CD4-positive, CD25-positive, alpha-beta regulatory T cell (primary cell): ENCODE measurements around the gene CCS. TPM values are rescaled to one million over a fixed set of nuclear protein-coding genes. Genes with fewer than 3 reads are reported as not detected.
"Not testable (repeated sequence)": the region's sequence is repeated elsewhere in the genome, so short reads cannot be mapped to it uniquely, and the experiment has no call there.

Experiments used
- ATAC-seq, 2 donors: fragments of 150-1000 bp; cut with Tn5 transposase; one replicate each; pipeline ENCODE4 v1.10.0; 2021; ENCODE audit warnings: low read depth in 2 of 2, moderate number of reproducible peaks in 2 of 2, moderate library complexity in 1 of 2
- DNase-seq, 3 donors: peaks; one replicate each; pipeline versions ENCODE4 v3.0.0 to v3.0.0-alpha.2; 2012 to 2022; ENCODE audit warnings: mixed read lengths in 1 of 3
- H3K27ac ChIP-seq: one replicate; pipeline ENCODE4 v1.7.0; 2013; ENCODE audit warnings: mild to moderate bottlenecking, low read length; ENCODE audit not compliant: insufficient read depth, poor library complexity, severe bottlenecking
- H3K27me3 ChIP-seq: one replicate; pipeline ENCODE4 v1.7.0; 2013; ENCODE audit warnings: low read length; ENCODE audit not compliant: control insufficient read depth, insufficient read depth
- H3K36me3 ChIP-seq: one replicate; pipeline ENCODE4 v1.7.0; 2013; ENCODE audit warnings: mild to moderate bottlenecking, low read length, moderate library complexity; ENCODE audit not compliant: control insufficient read depth, insufficient read depth
- H3K4me1 ChIP-seq: 2 replicates; pipeline ENCODE4 v1.7.0; 2013; ENCODE audit warnings: mild to moderate bottlenecking, low read length; ENCODE audit not compliant: insufficient read depth, control insufficient read depth, poor library complexity, severe bottlenecking
- H3K4me3 ChIP-seq: one replicate; pipeline ENCODE4 v1.7.0; 2013; ENCODE audit warnings: low read depth, mild to moderate bottlenecking, low read length, moderate library complexity
- H3K9me3 ChIP-seq, 2 experiments: 1 replicate in 1 of 2; 2 replicates in 1 of 2; pipeline ENCODE4 v1.7.0; 2013; ENCODE audit warnings: low read length in 2 of 2, mild to moderate bottlenecking in 1 of 2, moderate library complexity in 1 of 2; ENCODE audit not compliant: control insufficient read depth in 2 of 2
- H3K27ac Mint-ChIP-seq, 3 donors: one replicate each; pipeline ENCODE4 v1.8.0; 2020 to 2022; ENCODE audit warnings: mild to moderate bottlenecking in 3 of 3, mixed read lengths in 3 of 3, moderate library complexity in 2 of 3
- H3K27me3 Mint-ChIP-seq: one replicate; pipeline ENCODE4 v1.8.0; 2022; ENCODE audit warnings: mild to moderate bottlenecking, mixed read lengths
- H3K36me3 Mint-ChIP-seq: one replicate; pipeline ENCODE4 v1.8.0; 2020; ENCODE audit warnings: mixed read lengths
- H3K4me1 Mint-ChIP-seq, 4 donors: one replicate each; pipeline ENCODE4 v1.8.0; 2020 to 2022; ENCODE audit warnings: mixed read lengths in 4 of 4, mild to moderate bottlenecking in 1 of 4
- H3K4me3 Mint-ChIP-seq, 4 donors: one replicate each; pipeline ENCODE4 v1.8.0; 2020 to 2022; ENCODE audit warnings: mild to moderate bottlenecking in 4 of 4, mixed read lengths in 4 of 4, moderate library complexity in 3 of 4
- H3K9me3 Mint-ChIP-seq, 7 donors: one replicate each; pipeline ENCODE4 v1.8.0; 2020 to 2022; ENCODE audit warnings: mixed read lengths in 7 of 7, mild to moderate bottlenecking in 3 of 7, moderate library complexity in 2 of 7
- polyA plus RNA-seq, 4 donors: library from polyadenylated mRNA; unstranded; fragments of 300-500 nt; fragmentation: Illumina TruSeq; gene quantifications; one replicate each; pipeline ENCODE4 v1.2.3, GENCODE V29; 2021
- total RNA-seq: library from RNA; stranded (reverse); gene quantifications from one replicate; pipeline ENCODE4 v1.2.3, GENCODE V29; 2022

Gene CCS
- total and polyA plus RNA-seq, 5 donors from 2014 or later: 31.0 to 37.8 (median 34.2) TPM

GRCh38 chr11:66586136-66586535 lies 6.8 kb upstream of the CCS start:
- no peaks in the 10 kb centered on the region for H3K36me3 Mint-ChIP-seq
- DNase-seq (no peak), ATAC-seq (no peak)
- no peaks in the 10 kb centered on the region for H3K27me3 ChIP-seq
- H3K4me3 Mint-ChIP-seq: no peak overlapping the region
- H3K9me3 Mint-ChIP-seq: peaks cover 0 to 8% (median 0%) of the 10 kb centered on the region in 7 donors
- no peak overlapping the region for H3K27ac ChIP-seq
- H3K27ac Mint-ChIP-seq: no peak overlapping the region
- no peaks in the 10 kb centered on the region for H3K4me1 Mint-ChIP-seq
- no peaks in the 10 kb centered on the region for H3K4me1 ChIP-seq
- H3K4me3 ChIP-seq: no peak overlapping the region
- H3K9me3 ChIP-seq: peaks cover 0 to 10% of the 10 kb centered on the region in 2 experiments
- peaks cover 4% of the 10 kb centered on the region for H3K27me3 Mint-ChIP-seq
- H3K36me3 ChIP-seq: no peaks in the 10 kb centered on the region

DNA sequence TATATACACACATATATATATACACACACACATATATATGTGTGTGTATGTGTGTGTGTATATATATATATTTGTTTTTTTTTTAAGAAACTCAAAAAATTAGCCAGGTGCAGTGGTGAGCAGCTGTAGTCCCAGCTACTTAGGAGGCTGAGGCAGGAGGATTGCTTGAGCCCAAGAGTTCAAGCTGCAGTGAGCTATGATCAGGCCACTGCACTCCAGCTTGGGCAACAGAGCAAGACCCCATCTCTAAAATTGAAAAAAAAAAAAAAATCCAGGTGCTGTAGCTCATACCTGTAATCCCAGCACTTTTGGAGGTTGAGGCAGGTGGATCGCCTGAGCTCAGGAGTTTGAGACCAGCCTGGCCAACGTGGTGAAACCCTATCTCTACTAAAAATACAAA lies 3.7 kb upstream of the CCS start:
- not testable (repeated sequence) for DNase-seq, H3K27me3 ChIP-seq, H3K9me3 Mint-ChIP-seq, ATAC-seq, H3K9me3 ChIP-seq, H3K36me3 ChIP-seq, H3K4me3 ChIP-seq, H3K27ac ChIP-seq, H3K36me3 Mint-ChIP-seq, H3K27me3 Mint-ChIP-seq, H3K27ac Mint-ChIP-seq, H3K4me3 Mint-ChIP-seq
- H3K4me1 Mint-ChIP-seq: peaks cover 0 to 21% (median 9%) of the 10 kb centered on the region in 4 donors
- peaks cover 11% of the 10 kb centered on the region for H3K4me1 ChIP-seq

DNA sequence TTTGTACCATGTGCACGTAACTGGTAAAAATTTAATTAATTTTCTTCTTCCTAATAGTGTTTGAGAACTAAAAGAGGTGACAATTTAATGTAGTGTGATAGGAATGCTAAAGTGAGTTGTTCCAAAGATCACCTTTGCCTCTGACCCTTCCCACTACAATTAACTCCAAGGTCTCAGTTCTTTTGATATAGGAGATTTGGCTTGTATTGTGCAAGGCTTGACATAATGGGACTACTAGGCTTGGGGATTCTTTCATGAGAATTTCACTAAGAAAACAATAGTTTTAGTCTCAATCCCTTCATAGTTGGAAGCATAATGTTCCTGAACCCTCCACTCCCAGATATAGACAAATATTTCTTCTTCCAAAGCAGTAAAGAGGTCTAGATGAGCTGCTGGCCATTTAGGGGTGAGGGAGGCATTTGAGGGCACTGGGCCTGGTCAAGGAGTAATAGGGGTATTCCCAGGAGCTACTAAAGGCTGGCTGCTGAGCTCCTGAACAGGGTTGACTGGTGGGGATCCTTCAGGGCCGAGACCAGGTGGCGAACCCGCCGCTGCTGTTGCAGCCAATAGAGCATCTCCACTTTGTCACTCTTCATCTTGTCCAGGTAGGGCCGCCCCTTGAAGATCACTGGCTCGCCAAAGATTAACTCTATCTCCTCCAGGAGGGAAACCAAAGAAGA lies 2.8 kb upstream of the CCS start:
- H3K36me3 Mint-ChIP-seq: peaks cover 1% of the 10 kb centered on the region

GRCh38 chr11:66591175-66591574 lies 1.8 kb upstream of the CCS start:
- H3K9me3 ChIP-seq: no peaks in the 10 kb centered on the region
- H3K27ac ChIP-seq: no peak overlapping the region
- peaks cover 4 to 40% (median 19%) of the 10 kb centered on the region in 4 donors for H3K4me1 Mint-ChIP-seq
- no peaks in the 10 kb centered on the region for H3K9me3 Mint-ChIP-seq
- peak overlapping the region in 1 of 4 donors; percentile 21 for H3K4me3 Mint-ChIP-seq
- H3K27me3 Mint-ChIP-seq: no peaks in the 10 kb centered on the region
- H3K4me1 ChIP-seq: peaks cover 21% of the 10 kb centered on the region
- peaks cover 5% of the 10 kb centered on the region for H3K36me3 Mint-ChIP-seq
- ATAC-seq: no peak
- DNase-seq: no peak
- no peak overlapping the region for H3K27ac Mint-ChIP-seq
- H3K4me3 ChIP-seq: no peak overlapping the region
- no peaks in the 10 kb centered on the region for H3K36me3 ChIP-seq
- no peaks in the 10 kb centered on the region for H3K27me3 ChIP-seq

More for the DNA sequence above, 2.8 kb upstream of the CCS start:
- Mint-ChIP-seq H3K27ac (peak overlapping the region in 1 of 3 donors; percentile 25), H3K9me3 (no peaks in the 10 kb centered on the region), H3K27me3 (no peaks in the 10 kb centered on the region), H3K4me1 (peaks cover 4 to 30% (median 14%) of the 10 kb centered on the region in 4 donors), H3K4me3 (peak overlapping the region in 1 of 4 donors; percentile 45)
- no peaks in the 10 kb centered on the region for H3K36me3 ChIP-seq
- no peak overlapping the region for H3K4me3 ChIP-seq
- peaks cover 18% of the 10 kb centered on the region for H3K4me1 ChIP-seq
- H3K9me3 ChIP-seq: no peaks in the 10 kb centered on the region
- no peak overlapping the region for H3K27ac ChIP-seq
- no peak for DNase-seq
- H3K27me3 ChIP-seq: no peaks in the 10 kb centered on the region
- no peak for ATAC-seq

GRCh38 chr11:66593303-66593635 lies 284 bp downstream of the CCS start:
- H3K4me1 Mint-ChIP-seq: peaks cover 9 to 46% (median 21%) of the 10 kb centered on the region in 4 donors
- peak overlapping the region; percentile 73 for H3K4me3 ChIP-seq
- peak in 1 of 2 donors; percentile 7 for ATAC-seq

DNA sequence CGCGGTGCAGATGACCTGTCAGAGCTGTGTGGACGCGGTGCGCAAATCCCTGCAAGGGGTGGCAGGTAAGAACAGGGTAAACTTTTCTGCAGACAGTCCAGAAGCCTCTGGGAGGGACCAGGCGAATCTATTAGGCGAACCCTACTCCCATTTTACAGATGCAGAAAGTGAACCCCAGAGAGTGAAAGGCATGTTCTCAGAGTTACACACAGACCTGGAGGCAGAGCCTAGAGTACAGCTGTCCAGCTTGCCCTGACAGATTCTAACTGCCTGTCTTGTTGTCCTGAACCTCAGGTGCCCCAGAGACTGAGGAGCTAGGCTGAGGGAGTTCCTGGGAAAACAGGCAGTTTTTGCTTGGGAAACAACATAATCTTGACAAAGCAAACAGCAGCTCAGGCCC lies 665 bp downstream of the CCS start:
- Histone ChIP-seq H3K27ac (peak overlapping the region; percentile 84), H3K9me3 (no peaks in the 10 kb centered on the region), H3K27me3 (no peaks in the 10 kb centered on the region), H3K36me3 (no peaks in the 10 kb centered on the region), H3K4me3 (peak overlapping the region; percentile 73), H3K4me1 (peaks cover 21% of the 10 kb centered on the region)
- Mint-ChIP-seq H3K27ac (peak overlapping the region in 2 of 3 donors; percentile 99 to 100), H3K9me3 (no peaks in the 10 kb centered on the region), H3K4me3 (peak overlapping the region; percentile 92 to 100 (median 100)), H3K27me3 (no peaks in the 10 kb centered on the region), H3K4me1 (peaks cover 9 to 46% (median 24%) of the 10 kb centered on the region in 4 donors), H3K36me3 (peaks cover 5% of the 10 kb centered on the region)
- ATAC-seq (no peak), DNase-seq (no peak)

More at GRCh38 chr11:66593303-66593635, 284 bp downstream of the CCS start:
- Histone ChIP-seq H3K4me1 (peaks cover 21% of the 10 kb centered on the region), H3K36me3 (no peaks in the 10 kb centered on the region), H3K27ac (peak overlapping the region; percentile 84), H3K27me3 (no peaks in the 10 kb centered on the region), H3K9me3 (no peaks in the 10 kb centered on the region)
- DNase-seq: no peak
- no peaks in the 10 kb centered on the region for H3K27me3 Mint-ChIP-seq
- peak overlapping the region; percentile 92 to 100 (median 100) for H3K4me3 Mint-ChIP-seq
- peaks cover 5% of the 10 kb centered on the region for H3K36me3 Mint-ChIP-seq
- no peaks in the 10 kb centered on the region for H3K9me3 Mint-ChIP-seq
- H3K27ac Mint-ChIP-seq: peak overlapping the region; percentile 98 to 100 (median 99)

GRCh38 chr11:66595245-66595904 lies 2.4 kb downstream of the CCS start:
- peaks cover 6% of the 10 kb centered on the region for H3K36me3 ChIP-seq
- ATAC-seq (no peak), DNase-seq (peak in 2 of 3 donors; percentile 13 to 48)
- H3K27ac Mint-ChIP-seq: peak overlapping the region; percentile 81 to 92 (median 87)
- H3K4me3 ChIP-seq: no peak overlapping the region
- H3K9me3 ChIP-seq: no peaks in the 10 kb centered on the region
- H3K36me3 Mint-ChIP-seq: peaks cover 6% of the 10 kb centered on the region
- peaks cover 21% of the 10 kb centered on the region for H3K4me1 ChIP-seq
- peak overlapping the region; percentile 5 for H3K27ac ChIP-seq
- H3K4me1 Mint-ChIP-seq: peaks cover 9 to 46% (median 24%) of the 10 kb centered on the region in 4 donors
- H3K4me3 Mint-ChIP-seq: peak overlapping the region; percentile 44 to 83 (median 66)
- no peaks in the 10 kb centered on the region for H3K27me3 Mint-ChIP-seq
- no peaks in the 10 kb centered on the region for H3K9me3 Mint-ChIP-seq
- no peaks in the 10 kb centered on the region for H3K27me3 ChIP-seq
